HepG2 (cell line): ENCODE measurements around the gene PRR30. TPM values are rescaled to one million over a fixed set of nuclear protein-coding genes. Genes with fewer than 3 reads are reported as not detected.

ENCODE experiments used
- ATAC-seq: fragments of 200-7000 bp; cut with Tn5 transposase; 3 replicates; pipeline ENCODE4 v1.9.1; 2020; ENCODE audit warnings: mild to moderate bottlenecking, moderate library complexity
- BruUV-seq: library from RNA; stranded (reverse); fragments of 400-500 nt; replicated peaks from 2 replicates; lab custom pipeline; 2021; lab: Mats Ljungman, UMichigan
- CTCF ChIA-PET: fragments of 300-600 bp; formaldehyde crosslinking; extraction: SDS; loops from one replicate; lab custom pipeline; 2021; ENCODE audit warnings: low total read pairs, inconsistent platforms, low intra/inter-chr PET ratio; lab: Yijun Ruan, JAX
- POLR2A ChIA-PET: fragments of 350-600 bp; sonication (Branson Sonifier 250); formaldehyde crosslinking; loops from one replicate; lab custom pipeline; 2020; ENCODE audit warnings: antibody characterized with exemption, inconsistent platforms; lab: Yijun Ruan, JAX
- DNase-seq: peaks from one replicate; pipeline ENCODE4 v3.0.0-alpha.2; 2015; ENCODE audit warnings: low spot score
- FAIRE-seq: peaks from 3 replicates; lab custom pipeline; 2011; peaks lifted over from hg19 to GRCh38; lab: Jason Lieb, UNC
- H2AFZ ChIP-seq: one replicate; pipeline ENCODE4 v1.6.1; 2011; ENCODE audit warnings: low read length, inconsistent platforms
- H3K27ac ChIP-seq: fragments of 300-600 bp; 3 replicates; pipeline ENCODE4 v1.8.0; 2011; ENCODE audit warnings: mixed run types, mild to moderate bottlenecking, mixed read lengths, low read length, inconsistent platforms; ENCODE audit not compliant: insufficient read depth; ENCODE audit errors: extremely low read length
- H3K27me3 ChIP-seq, 2 experiments: fragments of 200-600 bp in 1 of 2; 2 replicates in 1 of 2; 3 replicates in 1 of 2; pipeline versions ENCODE4 v1.6.0 to v1.8.0; 2011; ENCODE audit warnings: low read length in 2 of 2, mild to moderate bottlenecking in 2 of 2, moderate library complexity in 2 of 2, inconsistent platforms in 1 of 2; ENCODE audit not compliant: insufficient read depth in 2 of 2, control insufficient read depth in 1 of 2
- H3K36me3 ChIP-seq, 2 experiments: fragments of 200-600 bp in 1 of 2; replicated peaks in 1 of 2; 2 replicates in 1 of 2; 3 replicates in 1 of 2; pipeline versions ENCODE4 v1.5.1 to v1.8.0; 2011; ENCODE audit warnings: low read length in 2 of 2, inconsistent platforms in 1 of 2; ENCODE audit not compliant: insufficient read depth in 2 of 2, control insufficient read depth in 1 of 2
- H3K4me1 ChIP-seq: 2 replicates; pipeline ENCODE4 v1.5.1; 2012; ENCODE audit warnings: low read length, inconsistent platforms; ENCODE audit not compliant: insufficient read depth
- H3K4me2 ChIP-seq: 2 replicates; pipeline ENCODE4 v1.6.0; 2011; ENCODE audit warnings: low read depth, low read length, inconsistent platforms
- H3K4me3 ChIP-seq, 3 experiments: fragments of 200-600 bp in 1 of 3; sonication (generic), shearing (Covaris generic) in 1 of 3; replicated peaks in 1 of 3; 2 replicates each; pipeline ENCODE4 v1.5.1; 2011 to 2016; ENCODE audit warnings: low read length in 3 of 3, inconsistent platforms in 2 of 3, low read depth in 2 of 3, mild to moderate bottlenecking in 2 of 3, control low read depth in 1 of 3, mixed read lengths in 1 of 3; ENCODE audit not compliant: insufficient read depth in 1 of 3
- H3K79me2 ChIP-seq: one replicate; pipeline ENCODE4 v1.6.1; 2011; ENCODE audit warnings: low read length, inconsistent platforms; ENCODE audit not compliant: insufficient read depth
- H3K9ac ChIP-seq: 2 replicates; pipeline ENCODE4 v1.6.0; 2011; ENCODE audit warnings: mild to moderate bottlenecking, low read depth, low read length, inconsistent platforms; ENCODE audit not compliant: insufficient read depth
- H3K9me3 ChIP-seq: 2 replicates; pipeline ENCODE4 v1.5.1; 2012; ENCODE audit warnings: mild to moderate bottlenecking, low read length
- H4K20me1 ChIP-seq: 2 replicates; pipeline ENCODE4 v1.6.0; 2011; ENCODE audit warnings: inconsistent platforms, mild to moderate bottlenecking, low read length, moderate library complexity; ENCODE audit not compliant: insufficient read depth
- ATF4 ChIP-seq, 2 experiments: fragments of 450-650 bp in 1 of 2; sonication (generic) in 1 of 2; formaldehyde crosslinking; IDR thresholded peaks; 2 replicates each; pipeline versions ENCODE4 v1.5.0 to v1.8.0; 2020 to 2022; ENCODE audit warnings: mild to moderate bottlenecking in 1 of 2, missing genetic modification reagents in 1 of 2
- CBFB ChIP-seq: sonication (generic); formaldehyde crosslinking; IDR thresholded peaks from 2 replicates; pipeline ENCODE4 v1.4.0; 2020; ENCODE audit warnings: missing genetic modification reagents
- DBP ChIP-seq: sonication (generic); formaldehyde crosslinking; IDR thresholded peaks from 2 replicates; pipeline ENCODE4 v1.4.0; 2020; ENCODE audit warnings: missing genetic modification reagents; ENCODE audit errors: not compliant biosample characterization
- GRHL1 ChIP-seq: sonication (generic); formaldehyde crosslinking; conservative IDR thresholded peaks from 2 replicates; pipeline ENCODE4 v1.8.0; 2022; ENCODE audit warnings: missing genetic modification reagents
- HOXA5 ChIP-seq: sonication (generic); formaldehyde crosslinking; IDR thresholded peaks from 2 replicates; pipeline ENCODE4 v1.4.0; 2020; ENCODE audit warnings: missing genetic modification reagents
- MAZ ChIP-seq, 2 experiments: sonication (generic) in 1 of 2; formaldehyde crosslinking in 1 of 2; IDR thresholded peaks; 2 replicates each; pipeline versions ENCODE4 v1.5.0 to v1.6.1; 2012 to 2020; ENCODE audit warnings: low read depth in 2 of 2, mild to moderate bottlenecking in 2 of 2, borderline replicate concordance in 1 of 2, improper control_type of control experiment in 1 of 2, low read length in 1 of 2, missing genetic modification reagents in 1 of 2, moderate library complexity in 1 of 2
- PHF20 ChIP-seq: sonication (generic); formaldehyde crosslinking; IDR thresholded peaks from 2 replicates; pipeline ENCODE4 v1.5.0; 2020; ENCODE audit warnings: mild to moderate bottlenecking, missing genetic modification reagents
- PRMT3 ChIP-seq: sonication (generic); formaldehyde crosslinking; IDR thresholded peaks from 2 replicates; pipeline ENCODE4 v1.8.1; 2022; ENCODE audit warnings: low read depth, mild to moderate bottlenecking, moderate library complexity, missing genetic modification reagents, borderline replicate concordance
- SP2 ChIP-seq: sonication (generic); formaldehyde crosslinking; IDR thresholded peaks from 2 replicates; pipeline ENCODE4 v1.5.1; 2020; ENCODE audit warnings: mild to moderate bottlenecking, missing genetic modification reagents
- TGIF2 ChIP-seq: IDR thresholded peaks from 2 replicates; pipeline ENCODE4 v1.6.1; 2016; ENCODE audit warnings: control low read depth, missing compliant biosample characterization
- TOE1 ChIP-seq: sonication (generic); formaldehyde crosslinking; IDR thresholded peaks from 2 replicates; pipeline ENCODE4 v1.4.0; 2020; ENCODE audit warnings: mild to moderate bottlenecking, missing genetic modification reagents
- ZFP90 ChIP-seq: sonication (generic); formaldehyde crosslinking; IDR thresholded peaks from 2 replicates; pipeline ENCODE4 v1.8.0; 2022; ENCODE audit warnings: missing genetic modification reagents, mild to moderate bottlenecking, inconsistent platforms, borderline replicate concordance
- ZFX ChIP-seq: sonication (generic); formaldehyde crosslinking; IDR thresholded peaks from 2 replicates; pipeline ENCODE4 v1.4.0; 2020; ENCODE audit warnings: mild to moderate bottlenecking, low read depth, missing genetic modification reagents, moderate library complexity
- ZIK1 ChIP-seq: sonication (generic); formaldehyde crosslinking; IDR thresholded peaks from 2 replicates; pipeline ENCODE4 v1.5.0; 2020; ENCODE audit warnings: mild to moderate bottlenecking, low read depth, missing genetic modification reagents, borderline replicate concordance
- ZNF260 ChIP-seq: sonication (generic); formaldehyde crosslinking; IDR thresholded peaks from 2 replicates; pipeline ENCODE4 v1.4.0; 2020; ENCODE audit warnings: missing genetic modification reagents, low read depth, mild to moderate bottlenecking, borderline replicate concordance
- ZNF33B ChIP-seq: sonication (generic); formaldehyde crosslinking; IDR thresholded peaks from 2 replicates; pipeline ENCODE4 v1.5.1; 2020; ENCODE audit warnings: mild to moderate bottlenecking, missing genetic modification reagents
- ZNF629 ChIP-seq: sonication (generic); formaldehyde crosslinking; conservative IDR thresholded peaks from 2 replicates; pipeline ENCODE4 v1.5.0; 2020; ENCODE audit warnings: missing genetic modification reagents
- ZNF879 ChIP-seq: sonication (generic); formaldehyde crosslinking; IDR thresholded peaks from 2 replicates; pipeline ENCODE4 v1.8.1; 2023; ENCODE audit warnings: missing genetic modification reagents
- WGBS: methylation state at CpG from one replicate; pipeline ENCODE4 v1.1.6; 2017; ENCODE audit warnings: low lambda C conversion rate; 5-methylcytosine and 5-hydroxymethylcytosine counted together
- in situ Hi-C: cut with HindIII; loops from 2 replicates; pipeline ENCODE4 v1.10.0; 2017; ENCODE audit warnings: low pct_unique_long_range_greater_than_20kb; ENCODE audit not compliant: extremely low pct_ligation_motif_present
- intact Hi-C: fragments of 100-400 bp; cut with micrococcal nuclease; formaldehyde crosslinking; loops from one replicate; pipeline ENCODE4 v1.10.0; 2022; ENCODE audit not compliant: unreplicated experiment
- polyA plus RNA-seq, 8 experiments: library from polyadenylated mRNA; depleted of rRNA in 3 of 8; stranded (reverse) in 7 of 8; unstranded in 1 of 8; fragments of >200 nt; fragmentation: Illumina TruSeq in 4 of 8; extraction: Trizol in 4 of 8; gene quantifications; 2 replicates each; pipeline versions ENCODE4 v1.2.1 to v1.2.3, GENCODE V29; 2011 to 2016; ENCODE audit warnings: low read depth in 4 of 8, missing spikeins in 1 of 8, mixed read lengths in 1 of 8; ENCODE audit not compliant: insufficient read depth in 1 of 8
- total RNA-seq, 5 experiments: library from RNA; depleted of rRNA; stranded (reverse); fragments of >200 nt; fragmentation: Illumina TruSeq; extraction: Trizol; gene quantifications; 2 replicates each; pipeline ENCODE4 v1.2.3, GENCODE V29; 2016; ENCODE audit warnings: low read depth in 1 of 5

Gene PRR30
- total and polyA plus RNA-seq, 2 of the 13 experiments (the other 11 are each of a cell fraction or from before 2014, with no cell fraction given): not detected

DNA sequence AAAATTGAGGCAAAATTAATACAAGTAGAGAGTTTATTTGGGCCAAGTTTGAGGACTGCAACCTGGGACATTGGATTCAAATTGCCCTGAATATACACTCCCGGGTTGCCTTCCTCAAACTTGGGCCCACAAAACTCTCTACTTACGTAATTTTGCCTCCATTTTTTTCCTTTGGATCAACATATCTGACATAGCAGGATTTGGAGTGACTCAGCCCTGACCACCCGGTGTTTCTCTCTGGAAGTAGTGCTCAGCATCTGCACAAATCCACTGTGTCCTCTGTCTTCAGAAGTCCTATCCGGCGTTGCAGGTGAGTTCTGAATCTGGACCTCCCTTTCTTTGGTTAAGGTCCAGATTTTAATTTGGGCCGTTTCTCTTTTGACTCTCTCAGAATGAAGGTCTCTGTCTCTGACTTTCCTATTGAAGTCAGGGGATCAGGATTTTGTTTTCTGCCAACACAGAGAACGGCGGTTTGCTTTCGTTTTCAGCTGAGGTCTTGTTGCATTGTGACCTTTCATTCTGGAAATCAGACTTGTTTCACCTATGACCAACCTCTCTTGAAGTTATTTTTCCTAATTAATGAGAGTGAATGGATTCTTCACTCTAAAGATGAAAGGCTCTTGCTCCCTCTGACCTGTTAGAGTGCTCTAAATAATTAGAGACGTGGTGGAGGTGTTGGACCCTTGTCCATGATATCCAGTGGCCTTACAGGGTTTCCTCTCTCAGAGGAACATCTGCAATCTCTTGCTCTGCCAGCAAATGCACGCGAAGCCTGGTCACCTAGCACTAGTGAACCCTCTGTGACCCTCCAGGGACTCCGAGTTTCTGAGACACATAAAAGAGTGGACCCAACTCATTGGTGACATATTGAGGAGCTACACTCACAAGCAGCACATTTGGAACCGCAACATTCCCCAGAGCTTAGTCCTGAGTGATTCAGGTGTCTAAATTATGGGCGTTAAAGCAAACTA is 23.2 kb upstream of the PRR30 start:
- Histone ChIP-seq H3K9me3 (no peaks in the 10 kb centered on the region), H3K4me1 (peaks cover 64% of the 10 kb centered on the region), H3K4me3 (peak overlapping the region; percentile 17 to 32 (median 26); a peak in 4 of 6 replicates), H3K9ac (peak overlapping the region; percentile 53), H2AFZ (peak overlapping the region; percentile 90), H3K27me3 (no peaks in the 10 kb centered on the region), H3K36me3 (no peaks in the 10 kb centered on the region), H3K4me2 (peak overlapping the region; percentile 72), H3K79me2 (no peaks in the 10 kb centered on the region), H3K27ac (peak overlapping the region; percentile 54), H4K20me1 (no peaks in the 10 kb centered on the region)
- DNase-seq (peak; percentile 50), ATAC-seq (peak; percentile 54), FAIRE-seq (peak; percentile 34)
- CTCF ChIA-PET: no interaction called here
- WGBS: 53% methylated on average over 15 of the region's 15 CpGs
- POLR2A ChIA-PET: interaction anchor here (1.0 to 1.3 kb wide), 3 partner anchors 11 to 50 kb away, joined by 3 to 5 read pairs (median 3); partner anchors contain the start of genes ATRAID and SLC5A6
- in situ Hi-C loops (no loop called here), intact Hi-C loops (no loop called here)
- TSS peak; percentile 82 for BruUV-seq
- TF ChIP-seq TGIF2 (CRISPR knock-in tag) (peak; percentile 36; the same call in 1 of the 2 replicates), ZNF260 (CRISPR knock-in tag) (no peak), ZNF879 (CRISPR knock-in tag) (no peak), DBP (CRISPR knock-in tag) (no peak), ATF4 (CRISPR knock-in tag; IDR thresholded peaks at IDR 0.05) (no peak), TOE1 (no peak), ZFP90 (no peak), ZIK1 (CRISPR knock-in tag) (no peak), PHF20 (CRISPR knock-in tag) (no peak), SP2 (CRISPR knock-in tag) (no peak), ZNF33B (no peak), ZNF629 (CRISPR knock-in tag) (no peak), GRHL1 (CRISPR knock-in tag) (no peak), PRMT3 (CRISPR knock-in tag) (no peak), MAZ (IDR thresholded peaks at IDR 0.05; ENCODE audit: borderline replicate concordance, low read depth, low read length) (no peak), MAZ (CRISPR knock-in tag; IDR thresholded peaks at IDR 0.05; ENCODE audit: low read depth) (no peak), HOXA5 (CRISPR knock-in tag) (no peak), ZFX (CRISPR knock-in tag) (0 out of 2 replicates have a peak, but pooled peaks have one; percentile 24), CBFB (CRISPR knock-in tag) (no peak)
